IMR-90 (cell line): Measurements from ENCODE around the gene RCN1. TPM values are rescaled to one million over a fixed set of nuclear protein-coding genes. Genes with fewer than 3 reads are reported as not detected.

ENCODE experiments used
- ATAC-seq: fragments of 200-7000 bp; cut with Tn5 transposase; 2 replicates; pipeline ENCODE4 v1.9.1; 2020; ENCODE audit warnings: low read depth, mild to moderate bottlenecking, moderate library complexity
- BruUV-seq: library from RNA; stranded (reverse); fragments of 400-500 nt; replicated peaks from 2 replicates; lab custom pipeline; 2021; lab: Mats Ljungman, UMichigan
- CTCF ChIA-PET: fragments of 300-600 bp; formaldehyde crosslinking; extraction: SDS; loops from one replicate; lab custom pipeline; 2021; ENCODE audit warnings: antibody characterized with exemption; lab: Yijun Ruan, JAX
- POLR2A ChIA-PET: fragments of 300-600 bp; sonication (Branson Sonifier 250); formaldehyde crosslinking; loops from one replicate; lab custom pipeline; 2022; ENCODE audit warnings: antibody characterized with exemption; ENCODE audit not compliant: unreplicated experiment; lab: Charles Lee
- DNase-seq: peaks from one replicate; pipeline ENCODE4 v3.0.0; 2013
- H2AFZ ChIP-seq: replicated peaks from 2 replicates; pipeline ENCODE3; 2013; ENCODE audit warnings: low read length, mild to moderate bottlenecking; ENCODE audit not compliant: poor library complexity
- H2AK5ac ChIP-seq: 2 replicates; pipeline ENCODE4 v1.6.1; 2013; ENCODE audit warnings: low read depth, low read length, inconsistent platforms
- H2AK9ac ChIP-seq: replicated peaks from 2 replicates; pipeline ENCODE3; 2013; ENCODE audit warnings: mild to moderate bottlenecking, low read depth, low read length, moderate library complexity; ENCODE audit not compliant: poor library complexity
- H2BK120ac ChIP-seq: 2 replicates; pipeline ENCODE4 v1.6.1; 2013; ENCODE audit warnings: low read depth, low read length, inconsistent platforms
- H2BK15ac ChIP-seq: 3 replicates; pipeline ENCODE4 v1.6.1; 2013; ENCODE audit warnings: low read depth, low read length, inconsistent platforms
- H2BK20ac ChIP-seq: 2 replicates; pipeline ENCODE4 v1.6.1; 2013; ENCODE audit warnings: low read depth, mild to moderate bottlenecking, inconsistent platforms, low read length, moderate library complexity
- H2BK5ac ChIP-seq: 2 replicates; pipeline ENCODE4 v1.6.1; 2013; ENCODE audit warnings: mild to moderate bottlenecking, low read depth, low read length, inconsistent platforms; ENCODE audit not compliant: poor library complexity, severe bottlenecking
- H3K14ac ChIP-seq: replicated peaks from 2 replicates; pipeline ENCODE4 v1.6.1; 2013; ENCODE audit warnings: low read depth, low read length, inconsistent platforms
- H3K18ac ChIP-seq: 2 replicates; pipeline ENCODE4 v1.6.1; 2013; ENCODE audit warnings: low read depth, low read length, control low read depth
- H3K23ac ChIP-seq: 2 replicates; pipeline ENCODE4 v1.6.1; 2013; ENCODE audit warnings: low read depth, low read length, inconsistent platforms
- H3K27ac ChIP-seq: 2 replicates; pipeline ENCODE4 v1.5.1; 2013; ENCODE audit warnings: mild to moderate bottlenecking, control low read depth, low read length; ENCODE audit not compliant: insufficient read depth
- H3K27me3 ChIP-seq: 2 replicates; pipeline ENCODE4 v1.6.1; 2013; ENCODE audit warnings: low read length; ENCODE audit not compliant: control insufficient read depth, insufficient read depth
- H3K36me3 ChIP-seq: 2 replicates; pipeline ENCODE4 v1.6.1; 2013; ENCODE audit warnings: low read length, mixed read lengths; ENCODE audit not compliant: control insufficient read depth, insufficient read depth
- H3K4ac ChIP-seq: 2 replicates; pipeline ENCODE4 v1.6.1; 2013; ENCODE audit warnings: low read depth, low read length, inconsistent platforms
- H3K4me1 ChIP-seq: 2 replicates; pipeline ENCODE4 v1.6.1; 2013; ENCODE audit warnings: low read length, mixed read lengths; ENCODE audit not compliant: control insufficient read depth, insufficient read depth
- H3K4me2 ChIP-seq: 2 replicates; pipeline ENCODE4 v1.6.1; 2013; ENCODE audit warnings: low read depth, mild to moderate bottlenecking, control low read depth, low read length, moderate library complexity
- H3K4me3 ChIP-seq: 2 replicates; pipeline ENCODE4 v1.5.1; 2013; ENCODE audit warnings: low read depth, mild to moderate bottlenecking, control low read depth, low read length, moderate library complexity; ENCODE audit not compliant: insufficient read depth
- H3K56ac ChIP-seq: 2 replicates; pipeline ENCODE4 v1.6.1; 2013; ENCODE audit warnings: low read length, inconsistent platforms; ENCODE audit not compliant: insufficient read depth; ENCODE audit errors: extremely low read depth
- H3K79me1 ChIP-seq, 2 experiments: 2 replicates each; pipeline ENCODE4 v1.6.1; 2013; ENCODE audit warnings: low read length in 2 of 2, inconsistent platforms in 1 of 2, low read depth in 1 of 2
- H3K9ac ChIP-seq: 2 replicates; pipeline ENCODE4 v1.6.1; 2013; ENCODE audit warnings: low read depth, low read length, control low read depth
- H3K9me1 ChIP-seq: 2 replicates; pipeline ENCODE4 v1.6.1; 2013; ENCODE audit warnings: low read length, inconsistent platforms; ENCODE audit not compliant: insufficient read depth
- H3K9me3 ChIP-seq: 2 replicates; pipeline ENCODE4 v1.6.1; 2013; ENCODE audit warnings: low read length; ENCODE audit not compliant: control insufficient read depth, insufficient read depth
- H4K20me1 ChIP-seq: 2 replicates; pipeline ENCODE4 v1.6.1; 2013; ENCODE audit warnings: low read length, inconsistent platforms; ENCODE audit not compliant: insufficient read depth
- H4K5ac ChIP-seq: 2 replicates; pipeline ENCODE4 v1.6.1; 2013; ENCODE audit warnings: mild to moderate bottlenecking, low read depth, low read length, control low read depth
- H4K8ac ChIP-seq, 2 experiments: 2 replicates each; pipeline ENCODE4 v1.6.1; 2013; ENCODE audit warnings: low read depth in 2 of 2, low read length in 2 of 2, control low read depth in 1 of 2, inconsistent platforms in 1 of 2
- H4K91ac ChIP-seq: 2 replicates; pipeline ENCODE4 v1.6.1; 2013; ENCODE audit warnings: low read depth, low read length, inconsistent platforms; ENCODE audit not compliant: insufficient read depth
- CHD1 ChIP-seq: IDR thresholded peaks from 2 replicates; pipeline ENCODE4 v1.6.1; 2012; ENCODE audit warnings: low read depth, low read length, improper control_type of control experiment
- WGBS, 2 experiments: methylation state at CpG; one replicate each; pipeline versions ENCODE4 v1.1.5 to v1.1.7; 2013; ENCODE audit warnings: missing lambda C conversion rate in 2 of 2; ENCODE audit not compliant: insufficient read length in 1 of 2; ENCODE audit errors: extremely low coverage in 2 of 2; 5-methylcytosine and 5-hydroxymethylcytosine counted together
- dilution Hi-C: fragments of 300-500 bp; cut with HindIII; formaldehyde crosslinking; loops from one replicate; pipeline ENCODE4 v1.14.3; 2018; ENCODE audit warnings: low sequenced_read_pairs; ENCODE audit not compliant: unreplicated experiment
- in situ Hi-C: fragments of 300-500 bp; cut with MboI; formaldehyde crosslinking; loops from 3 replicates; pipeline ENCODE4 v1.14.3; 2019; ENCODE audit warnings: low sequenced_read_pairs, inconsistent platforms, mixed read lengths
- intact Hi-C: fragments of 100-400 bp; cut with micrococcal nuclease; formaldehyde crosslinking; loops from 2 replicates; pipeline ENCODE4 v1.10.0; 2022
- polyA plus RNA-seq, 3 experiments: library from polyadenylated mRNA; depleted of rRNA; stranded (reverse); fragments of >200 nt; gene quantifications; 2 replicates each; pipeline ENCODE4 v1.2.3, GENCODE V29; 2012; ENCODE audit warnings: low replicate concordance in 1 of 3
- total RNA-seq: library from RNA; depleted of rRNA; stranded (reverse); fragments of >200 nt; gene quantifications from 2 replicates; pipeline ENCODE4 v1.2.3, GENCODE V29; 2012

Gene RCN1
- total and polyA plus RNA-seq, 2 of the 4 experiments (the other 2 are of a cell fraction): 129 to 193 TPM

DNA sequence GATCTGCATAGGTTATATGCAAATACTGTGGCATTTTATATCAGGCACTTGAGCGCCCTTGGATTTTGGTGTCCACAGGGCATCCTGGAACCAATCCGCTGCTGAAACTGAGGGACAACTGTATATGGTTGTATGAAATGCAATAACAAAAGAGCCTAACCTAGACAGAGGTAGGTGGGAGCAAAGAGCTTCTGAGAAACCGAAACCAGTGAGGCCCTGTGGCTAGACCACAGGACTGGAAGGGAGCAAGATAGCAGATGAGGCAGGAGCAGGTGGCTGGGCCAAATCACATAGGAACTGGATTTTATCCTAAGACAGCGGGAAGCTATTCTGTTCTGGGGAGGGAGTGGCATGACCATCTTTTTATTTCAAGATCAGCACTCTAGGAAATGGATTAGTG, 30.1 kb downstream of the RCN1 start:
- H3K56ac ChIP-seq: no peak overlapping the region
- H4K91ac ChIP-seq: no peak overlapping the region
- no peak overlapping the region for H3K4me3 ChIP-seq
- peaks cover 5% of the 10 kb centered on the region; the same call in 1 of the 2 replicates for H3K4me1 ChIP-seq
- no peak overlapping the region for H3K14ac ChIP-seq
- ATAC-seq (no peak), DNase-seq (no peak)
- no peaks in the 10 kb centered on the region for H3K27me3 ChIP-seq
- no peak overlapping the region for H2AK5ac ChIP-seq
- H3K9me1 ChIP-seq: peaks cover 11% of the 10 kb centered on the region
- H3K9me3 ChIP-seq: no peaks in the 10 kb centered on the region
- no CpG with 5 or more reads among the region's 4 CpGs for WGBS, 2 experiments
- no peak overlapping the region for H2BK20ac ChIP-seq
- H4K5ac ChIP-seq: no peak overlapping the region
- no peak overlapping the region for H2AK9ac ChIP-seq
- H2BK15ac ChIP-seq: no peak overlapping the region
- no peak overlapping the region for H3K9ac ChIP-seq
- no peak overlapping the region for H2BK5ac ChIP-seq
- no peak overlapping the region for H3K27ac ChIP-seq
- BruUV-seq: no TSS peak
- H3K4ac ChIP-seq: no peak overlapping the region
- CTCF ChIA-PET: no interaction called here
- dilution Hi-C loops: no loop called here
- H4K20me1 ChIP-seq: no peaks in the 10 kb centered on the region
- no peak overlapping the region for H2BK120ac ChIP-seq
- POLR2A ChIA-PET: no interaction called here
- no peak overlapping the region for H4K8ac ChIP-seq
- no peak overlapping the region for H3K4me2 ChIP-seq
- no peaks in the 10 kb centered on the region for H3K36me3 ChIP-seq
- H3K79me1 ChIP-seq: no peaks in the 10 kb centered on the region
- no peak overlapping the region for H3K23ac ChIP-seq
- no peak for TF ChIP-seq CHD1
- no peak overlapping the region for H3K18ac ChIP-seq
- intact Hi-C loops: no loop called here
- in situ Hi-C loops: no loop called here
- H2AFZ ChIP-seq: no peak overlapping the region
